HEK293T (cell line): Measurements from ENCODE around the gene TFDP1.

Source experiments
- CTCF ChIA-PET: fragments of 350-600 bp; formaldehyde crosslinking; extraction: SDS; loops from one replicate; lab custom pipeline; 2021; ENCODE audit warnings: antibody characterized with exemption, inconsistent platforms; lab: Yijun Ruan, JAX
- POLR2A ChIA-PET: fragments of 350-600 bp; formaldehyde crosslinking; extraction: SDS; loops from one replicate; lab custom pipeline; 2020; ENCODE audit warnings: antibody characterized with exemption, inconsistent platforms; lab: Yijun Ruan, JAX
- DNase-seq: peaks from one replicate; pipeline ENCODE4 v3.0.0; 2012; ENCODE audit warnings: mixed read lengths; ENCODE audit errors: extremely low spot score
- ARNT ChIP-seq: fragments of 450-650 bp; IDR thresholded peaks from 2 replicates; pipeline ENCODE4 v1.6.1; 2017; ENCODE audit warnings: mild to moderate bottlenecking
- BHLHE40 ChIP-seq: fragments of 450-650 bp; IDR thresholded peaks from 2 replicates; pipeline ENCODE4 v1.6.1; 2016; ENCODE audit warnings: mild to moderate bottlenecking, moderate library complexity, borderline replicate concordance
- CTBP1 ChIP-seq: fragments of 450-650 bp; IDR thresholded peaks from 2 replicates; pipeline ENCODE4 v1.6.1; 2016; ENCODE audit warnings: borderline replicate concordance
- ELF4 ChIP-seq: fragments of 450-650 bp; IDR thresholded peaks from 2 replicates; pipeline ENCODE4 v1.6.1; 2017; ENCODE audit warnings: antibody characterized with exemption
- FOXA1 ChIP-seq: fragments of 450-650 bp; IDR thresholded peaks from 2 replicates; pipeline ENCODE4 v1.6.1; 2016; ENCODE audit warnings: mild to moderate bottlenecking
- FOXK2 ChIP-seq: fragments of 450-650 bp; IDR thresholded peaks from 2 replicates; pipeline ENCODE4 v1.6.1; 2016; ENCODE audit warnings: mild to moderate bottlenecking
- FOXM1 ChIP-seq: fragments of 450-650 bp; IDR thresholded peaks from 2 replicates; pipeline ENCODE4 v1.6.1; 2017; ENCODE audit warnings: mild to moderate bottlenecking, borderline replicate concordance
- HDGF ChIP-seq: fragments of 450-650 bp; IDR thresholded peaks from 2 replicates; pipeline ENCODE4 v1.6.1; 2017; ENCODE audit warnings: antibody characterized with exemption, borderline replicate concordance
- L3MBTL2 ChIP-seq: fragments of 450-650 bp; conservative IDR thresholded peaks from 2 replicates; pipeline ENCODE4 v1.6.1; 2016; ENCODE audit warnings: mild to moderate bottlenecking
- LEF1 ChIP-seq: fragments of 450-650 bp; IDR thresholded peaks from 2 replicates; pipeline ENCODE4 v1.6.1; 2017; ENCODE audit warnings: mild to moderate bottlenecking, borderline replicate concordance
- NFRKB ChIP-seq: fragments of 450-650 bp; IDR thresholded peaks from 2 replicates; pipeline ENCODE4 v1.6.1; 2016; ENCODE audit warnings: mild to moderate bottlenecking, moderate library complexity
- SP1 ChIP-seq: fragments of 450-650 bp; IDR thresholded peaks from 2 replicates; pipeline ENCODE4 v1.6.1; 2017
- SUZ12 ChIP-seq: fragments of 450-650 bp; IDR thresholded peaks from 2 replicates; pipeline ENCODE4 v1.6.1; 2016; ENCODE audit warnings: mild to moderate bottlenecking
- TARDBP ChIP-seq: fragments of 450-650 bp; IDR thresholded peaks from 2 replicates; pipeline ENCODE4 v1.6.1; 2016
- ZNF384 ChIP-seq: fragments of 450-650 bp; IDR thresholded peaks from 2 replicates; pipeline ENCODE4 v1.6.1; 2016
- TF ChIP-seq, protein P1 (sequence below): fragments of 450-650 bp; IDR thresholded peaks from 2 replicates; pipeline ENCODE4 v1.6.1; 2016

The TFDP1 gene

DNA sequence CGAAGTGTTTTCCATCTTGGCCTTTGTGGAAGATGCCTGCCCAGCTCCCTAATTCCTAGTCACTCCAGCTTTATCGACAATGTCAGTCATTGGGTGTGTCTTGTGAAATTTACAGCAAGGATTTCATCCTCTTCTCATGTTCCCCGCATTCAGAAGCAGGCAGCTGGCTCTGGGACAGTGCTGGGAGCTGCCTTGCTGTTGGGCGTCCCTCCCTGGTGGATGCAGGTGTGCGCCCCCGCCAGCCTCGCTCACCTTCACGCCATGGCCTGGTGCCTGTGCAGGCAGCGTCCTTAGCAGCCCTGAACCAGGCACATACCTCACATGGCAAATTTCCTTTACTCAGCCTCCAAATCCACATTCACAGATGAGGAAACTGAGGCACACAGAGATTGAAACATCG lies 39.7 kb upstream of the TFDP1 start:
- CTCF ChIA-PET = interaction anchor here (0.6 kb wide), 1 partner anchor 416 kb away, joined by 3 read pairs; no protein-coding TSS in a partner anchor
- POLR2A ChIA-PET = no interaction called here
- TF ChIP-seq BHLHE40 = no peak
- TF ChIP-seq ELF4 = no peak
- no peak for TF ChIP-seq NFRKB
- no peak for TF ChIP-seq FOXA1
- TF ChIP-seq, protein P1, sequence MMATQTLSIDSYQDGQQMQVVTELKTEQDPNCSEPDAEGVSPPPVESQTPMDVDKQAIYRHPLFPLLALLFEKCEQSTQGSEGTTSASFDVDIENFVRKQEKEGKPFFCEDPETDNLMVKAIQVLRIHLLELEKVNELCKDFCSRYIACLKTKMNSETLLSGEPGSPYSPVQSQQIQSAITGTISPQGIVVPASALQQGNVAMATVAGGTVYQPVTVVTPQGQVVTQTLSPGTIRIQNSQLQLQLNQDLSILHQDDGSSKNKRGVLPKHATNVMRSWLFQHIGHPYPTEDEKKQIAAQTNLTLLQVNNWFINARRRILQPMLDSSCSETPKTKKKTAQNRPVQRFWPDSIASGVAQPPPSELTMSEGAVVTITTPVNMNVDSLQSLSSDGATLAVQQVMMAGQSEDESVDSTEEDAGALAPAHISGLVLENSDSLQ = no peak
- TF ChIP-seq SP1 = no peak
- TF ChIP-seq ARNT = no peak
- TF ChIP-seq CTBP1 = no peak
- TF ChIP-seq FOXK2 = no peak
- TF ChIP-seq LEF1 = no peak
- no peak for TF ChIP-seq ZNF384
- TF ChIP-seq FOXM1 = no peak
- TF ChIP-seq HDGF = no peak
- no peak for TF ChIP-seq SUZ12
- DNase-seq = no peak

DNA sequence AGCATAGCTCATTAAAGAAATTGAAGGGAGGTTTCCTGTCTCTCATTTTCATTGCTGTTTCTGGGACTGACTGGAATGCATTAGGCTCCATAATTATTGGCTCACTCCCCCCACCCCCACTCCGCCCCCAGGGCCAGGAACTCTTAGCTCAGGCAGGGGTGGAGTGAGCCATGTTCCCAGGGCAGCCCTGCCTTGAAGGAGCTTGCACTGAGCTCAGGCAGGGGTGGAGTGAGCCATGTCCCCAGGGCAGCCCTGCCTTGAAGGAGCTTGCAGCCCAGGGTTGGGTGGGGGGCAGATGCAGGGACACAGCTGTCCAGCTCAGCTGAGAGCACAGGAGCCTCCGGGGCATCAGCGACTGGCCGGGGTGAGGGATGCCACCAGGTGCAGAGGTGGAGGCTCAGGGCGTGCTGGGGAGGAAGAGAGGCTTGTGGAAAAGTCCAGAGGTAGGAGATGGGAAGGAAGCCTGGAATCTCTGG lies 39.1 kb upstream of the TFDP1 start:
- TF ChIP-seq TARDBP = no peak
- TF ChIP-seq LEF1 = no peak
- TF ChIP-seq L3MBTL2 = no peak
- TF ChIP-seq NFRKB = no peak
- no peak for TF ChIP-seq FOXM1
- TF ChIP-seq, protein P1 = no peak
- TF ChIP-seq FOXK2 = no peak
- TF ChIP-seq SP1 = no peak
- TF ChIP-seq BHLHE40 = no peak
- no peak for TF ChIP-seq CTBP1
- TF ChIP-seq ELF4 = no peak
- TF ChIP-seq FOXA1 = no peak
- no peak for TF ChIP-seq ZNF384
- TF ChIP-seq SUZ12 = no peak
- TF ChIP-seq ARNT = no peak
- POLR2A ChIA-PET = interaction anchor here (0.7 kb wide), 1 partner anchor 39 kb away, joined by 3 read pairs; no protein-coding TSS in a partner anchor
- DNase-seq = no peak
- CTCF ChIA-PET = interaction anchor here (0.6 kb wide), 1 partner anchor 416 kb away, joined by 3 read pairs; no protein-coding TSS in a partner anchor

- CTCF ChIA-PET = no interaction called here
- POLR2A ChIA-PET = interaction anchor here (0.7 kb wide), 1 partner anchor 38 kb away, joined by 3 read pairs; no protein-coding TSS in a partner anchor
- DNase-seq = no peak
- TF ChIP-seq L3MBTL2 (no peak), ELF4 (no peak), ARNT (no peak), TARDBP (no peak), LEF1 (no peak), FOXK2 (no peak), FOXA1 (no peak), NFRKB (no peak), BHLHE40 (no peak), CTBP1 (no peak), FOXM1 (no peak)
- TF ChIP-seq, protein P1 = no peak
Measured at GRCh38 chr13:113545931-113546516, 38.5 kb upstream of the TFDP1 start.

DNA sequence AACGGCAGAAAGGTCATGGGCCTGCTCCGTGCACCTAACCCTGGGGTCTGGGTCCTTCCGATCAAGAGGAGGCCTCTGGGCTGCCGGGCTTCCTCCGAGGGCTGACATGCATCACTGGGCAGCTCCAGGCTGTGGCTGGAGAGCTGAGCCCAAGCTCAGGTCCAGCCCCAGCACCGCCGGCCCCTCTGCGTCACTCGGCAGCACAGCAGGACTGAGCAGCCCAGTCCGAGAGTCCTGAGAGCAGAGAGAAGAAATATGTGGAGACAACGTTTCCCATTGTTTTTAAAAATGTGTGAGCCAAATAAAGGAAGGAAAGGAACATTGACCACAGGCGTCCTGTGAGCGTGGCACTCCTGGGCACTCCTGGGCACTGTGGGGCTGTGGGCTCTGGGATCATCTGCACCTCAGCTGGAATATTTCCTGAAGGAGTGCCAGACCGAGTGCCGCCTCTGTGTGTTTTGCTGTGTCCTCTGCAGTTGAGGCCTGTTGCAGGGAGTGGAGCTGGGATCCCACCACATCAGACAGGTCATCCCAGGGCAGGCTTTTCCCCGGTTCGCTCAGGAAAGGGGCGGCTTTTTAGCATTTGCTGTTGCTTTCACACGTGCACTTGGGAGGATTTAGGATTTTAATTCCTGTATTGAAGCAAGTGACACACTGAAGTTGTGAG lies 37.8 kb upstream of the TFDP1 start:
- POLR2A ChIA-PET = no interaction called here
- no peak for TF ChIP-seq FOXK2
- TF ChIP-seq ZNF384 = no peak
- TF ChIP-seq TARDBP = no peak
- TF ChIP-seq BHLHE40 = no peak
- TF ChIP-seq ELF4 = no peak
- TF ChIP-seq NFRKB = no peak
- TF ChIP-seq SP1 = no peak
- no peak for TF ChIP-seq LEF1
- no peak for TF ChIP-seq SUZ12
- TF ChIP-seq, protein P1 = no peak
- TF ChIP-seq CTBP1 = no peak
- TF ChIP-seq L3MBTL2 = no peak
- no peak for TF ChIP-seq FOXM1
- no peak for TF ChIP-seq FOXA1
- no peak for TF ChIP-seq ARNT
- no peak for TF ChIP-seq HDGF
- no peak for DNase-seq
- CTCF ChIA-PET = no interaction called here

DNA sequence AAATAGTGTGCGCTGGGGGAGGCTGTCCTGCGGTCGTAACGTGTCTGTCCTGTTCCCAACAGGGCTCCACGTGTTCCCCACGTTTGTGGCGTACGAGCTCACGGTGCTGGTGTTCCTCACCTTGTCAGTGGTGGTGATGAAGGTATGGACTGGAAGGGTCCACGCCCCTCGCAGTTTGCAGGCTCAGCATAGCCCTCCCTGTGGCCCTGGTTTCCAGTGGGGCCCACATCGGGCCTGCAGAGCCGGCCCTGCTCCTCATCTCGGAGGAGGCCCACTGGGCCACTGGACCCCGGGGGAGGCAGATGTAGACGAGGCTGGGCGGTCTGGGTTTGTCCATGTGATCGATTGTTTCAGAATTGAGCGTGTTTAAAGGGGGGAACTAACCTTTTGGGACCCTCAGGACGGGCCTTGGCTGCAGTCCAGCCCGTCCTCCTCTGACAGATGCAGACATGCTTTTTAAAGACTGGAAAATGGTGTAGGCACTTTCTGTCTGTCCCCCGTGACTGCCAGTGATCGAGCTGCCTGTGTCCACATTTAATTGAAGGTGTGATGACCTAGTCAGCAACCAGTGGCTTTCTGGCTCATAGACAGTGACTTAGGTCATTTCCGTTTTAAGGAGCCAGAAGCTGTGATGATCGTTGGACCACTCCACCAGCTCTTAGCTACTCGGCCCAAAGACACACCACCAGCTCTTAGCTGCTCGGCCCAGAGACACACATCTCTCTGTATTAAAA lies 37.1 kb upstream of the TFDP1 start:
- no peak for DNase-seq
- TF ChIP-seq ELF4 (no peak), HDGF (no peak), FOXK2 (no peak), ARNT (no peak), CTBP1 (no peak), L3MBTL2 (no peak), BHLHE40 (no peak), ZNF384 (no peak), SP1 (no peak), LEF1 (no peak), NFRKB (no peak), SUZ12 (no peak), TARDBP (no peak), FOXM1 (no peak), FOXA1 (no peak)
- TF ChIP-seq, protein P1 = no peak
- ChIA-PET CTCF (no interaction called here), POLR2A (no interaction called here)
